ENCODE measurements around the gene DGLUCY. TPM values are rescaled to one million over a fixed set of nuclear protein-coding genes. Genes with fewer than 3 reads are reported as not detected.
"Not testable (repeated sequence)": the region's sequence is repeated elsewhere in the genome, so short reads cannot be mapped to it uniquely, and the experiment has no call there.

DGLUCY gene
- total RNA-seq, 3 donors from 2014 or later = 32.6 to 35.7 (median 34.4) TPM

GRCh38 chr14:91221270-91221669 is 107.4 kb downstream of the DGLUCY start:
- Histone ChIP-seq H3K4me1 (no peaks in the 10 kb centered on the region), H3K27ac (peak overlapping the region in 1 of 2 donors; percentile 41)
- intact Hi-C loops (cut with DNase I; ENCODE audit: low total_unique reads) = no loop called here

GRCh38 chr14:91223028-91223783 is 109.3 kb downstream of the DGLUCY start:
- no peaks in the 10 kb centered on the region for H3K36me3 ChIP-seq

More at GRCh38 chr14:91221270-91221669, 107.4 kb downstream of the DGLUCY start:
- no peak for TF ChIP-seq POLR2AphosphoS5 (IDR thresholded peaks at IDR 0.05)
- TF ChIP-seq, protein P1, sequence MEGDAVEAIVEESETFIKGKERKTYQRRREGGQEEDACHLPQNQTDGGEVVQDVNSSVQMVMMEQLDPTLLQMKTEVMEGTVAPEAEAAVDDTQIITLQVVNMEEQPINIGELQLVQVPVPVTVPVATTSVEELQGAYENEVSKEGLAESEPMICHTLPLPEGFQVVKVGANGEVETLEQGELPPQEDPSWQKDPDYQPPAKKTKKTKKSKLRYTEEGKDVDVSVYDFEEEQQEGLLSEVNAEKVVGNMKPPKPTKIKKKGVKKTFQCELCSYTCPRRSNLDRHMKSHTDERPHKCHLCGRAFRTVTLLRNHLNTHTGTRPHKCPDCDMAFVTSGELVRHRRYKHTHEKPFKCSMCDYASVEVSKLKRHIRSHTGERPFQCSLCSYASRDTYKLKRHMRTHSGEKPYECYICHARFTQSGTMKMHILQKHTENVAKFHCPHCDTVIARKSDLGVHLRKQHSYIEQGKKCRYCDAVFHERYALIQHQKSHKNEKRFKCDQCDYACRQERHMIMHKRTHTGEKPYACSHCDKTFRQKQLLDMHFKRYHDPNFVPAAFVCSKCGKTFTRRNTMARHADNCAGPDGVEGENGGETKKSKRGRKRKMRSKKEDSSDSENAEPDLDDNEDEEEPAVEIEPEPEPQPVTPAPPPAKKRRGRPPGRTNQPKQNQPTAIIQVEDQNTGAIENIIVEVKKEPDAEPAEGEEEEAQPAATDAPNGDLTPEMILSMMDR (IDR thresholded peaks at IDR 0.05) = no peak
- TF ChIP-seq POLR2A (IDR thresholded peaks at IDR 0.05) = no peak
- Histone ChIP-seq H3K4me3 (no peak overlapping the region), H3K27me3 (no peaks in the 10 kb centered on the region), H3K9me3 (no peaks in the 10 kb centered on the region), H3K36me3 (no peaks in the 10 kb centered on the region)
- no peak for DNase-seq (ENCODE audit: low spot score in 2 of 2)

DNA sequence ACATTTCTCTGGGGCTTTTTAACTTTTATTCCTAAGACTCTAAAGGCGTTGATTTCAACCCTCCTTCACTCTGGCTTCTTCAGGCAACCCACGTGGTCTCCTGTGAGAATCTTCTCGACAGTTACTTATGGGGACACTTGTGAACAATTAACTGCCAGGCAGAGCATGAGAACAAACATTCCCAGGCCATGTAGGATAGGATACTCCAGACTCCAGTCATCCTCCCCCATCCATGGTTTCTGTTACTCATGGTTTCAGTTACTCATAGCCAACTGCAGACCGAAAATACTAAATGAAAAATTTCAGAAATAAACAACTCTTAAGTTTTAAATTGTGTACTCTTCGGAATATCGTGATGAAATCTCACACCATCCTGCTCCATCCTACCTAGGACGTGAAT is 111.2 kb downstream of the DGLUCY start:
- no peak for DNase-seq (ENCODE audit: low spot score in 2 of 2)
- H3K27ac ChIP-seq = no peak overlapping the region
- no peaks in the 10 kb centered on the region for H3K9me3 ChIP-seq
- H3K4me1 ChIP-seq = no peaks in the 10 kb centered on the region
- H3K27me3 ChIP-seq = no peaks in the 10 kb centered on the region
- TF ChIP-seq, protein P1 (IDR thresholded peaks at IDR 0.05) = no peak
- TF ChIP-seq POLR2A (IDR thresholded peaks at IDR 0.05) = no peak
- no peak for TF ChIP-seq POLR2AphosphoS5 (IDR thresholded peaks at IDR 0.05)
- H3K36me3 ChIP-seq = no peaks in the 10 kb centered on the region
- H3K4me3 ChIP-seq = no peak overlapping the region
- intact Hi-C loops (cut with DNase I; ENCODE audit: low total_unique reads) = no loop called here

More at GRCh38 chr14:91223028-91223783, 109.3 kb downstream of the DGLUCY start:
- DNase-seq (ENCODE audit: low spot score in 2 of 2) = no peak
- H3K27me3 ChIP-seq = no peaks in the 10 kb centered on the region
- H3K4me3 ChIP-seq = no peak overlapping the region
- TF ChIP-seq, protein P1 (IDR thresholded peaks at IDR 0.05) = no peak
- TF ChIP-seq POLR2AphosphoS5 (IDR thresholded peaks at IDR 0.05) (no peak), POLR2A (IDR thresholded peaks at IDR 0.05) (no peak)
- intact Hi-C loops (cut with DNase I; ENCODE audit: low total_unique reads) = no loop called here
- no peaks in the 10 kb centered on the region for H3K4me1 ChIP-seq
- H3K27ac ChIP-seq = no peak overlapping the region
- H3K9me3 ChIP-seq = no peaks in the 10 kb centered on the region

- H3K27ac ChIP-seq; DNase-seq (ENCODE audit: low spot score in 2 of 2); intact Hi-C loops (cut with DNase I; ENCODE audit: low total_unique reads); H3K36me3 ChIP-seq; H3K4me1 ChIP-seq; H3K4me3 ChIP-seq; H3K27me3 ChIP-seq: not testable (repeated sequence)
- H3K9me3 ChIP-seq = peaks cover 0 to 12% of the 10 kb centered on the region in 2 donors
Measured at GRCh38 chr14:91226360-91226759, 112.5 kb downstream of the DGLUCY start.

DNA sequence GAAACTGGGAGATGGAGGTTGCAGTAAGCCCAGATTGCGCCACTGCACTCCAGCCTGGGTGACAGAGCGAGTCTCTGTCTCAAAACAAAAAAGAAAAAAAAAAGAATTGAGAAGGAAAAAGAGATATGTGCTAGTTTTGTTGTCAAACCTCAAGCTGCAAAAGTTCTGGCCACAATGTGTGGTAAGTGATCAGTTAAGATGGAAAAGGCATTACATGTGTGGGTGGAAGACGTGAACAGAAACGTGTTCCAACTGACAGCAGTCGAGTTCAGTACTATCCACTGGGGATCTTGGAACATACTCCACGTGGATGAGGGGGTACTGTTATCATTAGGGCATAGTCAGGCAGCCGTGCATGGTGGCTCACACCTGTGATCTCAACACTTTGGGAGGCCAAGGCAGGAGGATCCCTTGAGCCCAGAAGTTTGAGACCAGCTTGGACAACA is 113.3 kb downstream of the DGLUCY start:
- DNase-seq (ENCODE audit: low spot score in 2 of 2) = no peak
- no peak for TF ChIP-seq POLR2AphosphoS5 (IDR thresholded peaks at IDR 0.05)
- Histone ChIP-seq H3K27ac (no peak overlapping the region), H3K4me3 (no peak overlapping the region), H3K36me3 (no peaks in the 10 kb centered on the region), H3K27me3 (no peaks in the 10 kb centered on the region), H3K9me3 (peaks cover 0 to 12% of the 10 kb centered on the region in 2 donors), H3K4me1 (no peaks in the 10 kb centered on the region)
- intact Hi-C loops (cut with DNase I; ENCODE audit: low total_unique reads) = no loop called here

GRCh38 chr14:91228112-91229004 is 114.5 kb downstream of the DGLUCY start:
- H3K36me3 ChIP-seq = no peaks in the 10 kb centered on the region
- H3K27ac ChIP-seq = no peak overlapping the region
- intact Hi-C loops (cut with DNase I; ENCODE audit: low total_unique reads) = no loop called here

More at GRCh38 chr14:91228112-91229004, 114.5 kb downstream of the DGLUCY start:
- Histone ChIP-seq H3K27me3 (no peaks in the 10 kb centered on the region), H3K4me3 (no peak overlapping the region), H3K4me1 (no peaks in the 10 kb centered on the region), H3K9me3 (peaks cover 0 to 14% of the 10 kb centered on the region in 2 donors)
- TF ChIP-seq POLR2AphosphoS5 (IDR thresholded peaks at IDR 0.05) (no peak), POLR2A (IDR thresholded peaks at IDR 0.05) (no peak)
- TF ChIP-seq, protein P1 (IDR thresholded peaks at IDR 0.05) = no peak
- no peak for DNase-seq (ENCODE audit: low spot score in 2 of 2)

Measured in breast epithelium (tissue), 4 donors.